ENCODE measurements around the gene TMIGD3. TPM values are rescaled to one million over a fixed set of nuclear protein-coding genes. Genes with fewer than 3 reads are reported as not detected.

The TMIGD3 gene
- total and polyA plus RNA-seq, 2 of the 4 experiments (the other 2 are of a cell fraction): under 0.01 to 0.12 TPM

DNA sequence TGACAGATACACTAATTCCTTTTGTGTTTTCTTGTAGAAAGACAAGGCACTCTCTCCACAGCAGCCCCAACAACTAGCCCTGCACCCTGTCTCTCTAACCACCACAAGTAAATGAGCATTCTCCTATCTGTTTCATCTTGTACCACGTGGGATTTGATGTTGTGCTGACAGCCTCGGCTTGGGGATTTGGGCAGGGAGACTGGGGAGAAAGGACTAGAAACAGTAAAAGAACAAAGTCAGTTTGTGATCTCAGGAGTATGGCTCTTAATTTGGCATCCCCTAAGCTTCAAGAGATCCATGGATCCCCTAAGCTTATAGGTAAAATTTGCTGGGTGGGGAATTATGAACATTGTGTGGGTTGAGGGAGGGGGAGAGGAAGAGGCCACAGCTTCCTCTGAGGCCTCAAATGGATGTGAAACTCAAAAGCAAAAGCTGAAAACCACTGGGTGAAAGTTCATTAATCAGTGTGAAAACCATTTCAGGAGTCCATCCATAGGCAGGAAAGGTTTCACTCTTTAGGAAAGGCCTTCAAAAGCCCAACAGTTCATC lies 26.6 kb downstream of the TMIGD3 start:
- intact Hi-C loops (cut with micrococcal nuclease) (no loop called here), dilution Hi-C loops (cut with HindIII; ENCODE audit: low sequenced_read_pairs, unreplicated experiment) (no loop called here), in situ Hi-C loops (cut with MboI; ENCODE audit: low sequenced_read_pairs) (loop anchor here (25.0 kb wide), 1 partner anchor 885 kb away; no protein-coding TSS in a partner anchor)
- DNase-seq: no peak
- CTCF ChIA-PET: no interaction called here
- no peaks in the 10 kb centered on the region for H3K9me3 ChIP-seq (ENCODE audit: control insufficient read depth, insufficient read depth, low read length)
- no peak overlapping the region for H3K56ac ChIP-seq (ENCODE audit: extremely low read depth, insufficient read depth, low read length)
- H2BK20ac ChIP-seq (ENCODE audit: low read depth, low read length): no peak overlapping the region
- H4K8ac ChIP-seq (ENCODE audit: low read depth in 2 of 2, low read length in 2 of 2): no peak overlapping the region
- POLR2A ChIA-PET (ENCODE audit: unreplicated experiment): no interaction called here
- H2AK5ac ChIP-seq (ENCODE audit: low read depth, low read length): no peak overlapping the region
- ATAC-seq (ENCODE audit: low read depth): no peak
- H3K9ac ChIP-seq (ENCODE audit: low read depth, low read length): no peak overlapping the region
- no peaks in the 10 kb centered on the region for H4K20me1 ChIP-seq (ENCODE audit: insufficient read depth, low read length)
- no peaks in the 10 kb centered on the region for H3K4me1 ChIP-seq (ENCODE audit: control insufficient read depth, insufficient read depth, low read length)
- H3K4me2 ChIP-seq (ENCODE audit: low read depth, low read length): no peak overlapping the region
- no TSS peak for BruUV-seq (replicated peaks)
- no peak overlapping the region for H3K4ac ChIP-seq (ENCODE audit: low read depth, low read length)
- TF ChIP-seq POLR2A (IDR thresholded peaks at IDR 0.05; ENCODE audit: low read depth, low read length) (no peak), RFX5 (IDR thresholded peaks at IDR 0.05; ENCODE audit: low read depth, low read length) (no peak), RAD21 (IDR thresholded peaks at IDR 0.05; ENCODE audit: low read length) (no peak), FOS (IDR thresholded peaks at IDR 0.05; ENCODE audit: low read depth, low read length) (no peak), BHLHE40 (IDR thresholded peaks at IDR 0.05; ENCODE audit: low read depth, low read length) (no peak), NFE2L2 (IDR thresholded peaks at IDR 0.05; ENCODE audit: low read depth, low read length) (no peak), MAFK (IDR thresholded peaks at IDR 0.05; ENCODE audit: low read depth, low read length) (no peak), MAZ (IDR thresholded peaks at IDR 0.05; ENCODE audit: borderline replicate concordance, low read depth, low read length) (no peak), RCOR1 (IDR thresholded peaks at IDR 0.05; ENCODE audit: insufficient replicate concordance, low read length) (no peak), SMC3 (IDR thresholded peaks at IDR 0.05; ENCODE audit: low read depth, low read length) (no peak), CEBPB (IDR thresholded peaks at IDR 0.05; ENCODE audit: low read depth, low read length) (no peak)
- TF ChIP-seq, protein P1, sequence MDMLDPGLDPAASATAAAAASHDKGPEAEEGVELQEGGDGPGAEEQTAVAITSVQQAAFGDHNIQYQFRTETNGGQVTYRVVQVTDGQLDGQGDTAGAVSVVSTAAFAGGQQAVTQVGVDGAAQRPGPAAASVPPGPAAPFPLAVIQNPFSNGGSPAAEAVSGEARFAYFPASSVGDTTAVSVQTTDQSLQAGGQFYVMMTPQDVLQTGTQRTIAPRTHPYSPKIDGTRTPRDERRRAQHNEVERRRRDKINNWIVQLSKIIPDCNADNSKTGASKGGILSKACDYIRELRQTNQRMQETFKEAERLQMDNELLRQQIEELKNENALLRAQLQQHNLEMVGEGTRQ (IDR thresholded peaks at IDR 0.05; ENCODE audit: low read depth, low read length): no peak
- TF ChIP-seq, protein P2, sequence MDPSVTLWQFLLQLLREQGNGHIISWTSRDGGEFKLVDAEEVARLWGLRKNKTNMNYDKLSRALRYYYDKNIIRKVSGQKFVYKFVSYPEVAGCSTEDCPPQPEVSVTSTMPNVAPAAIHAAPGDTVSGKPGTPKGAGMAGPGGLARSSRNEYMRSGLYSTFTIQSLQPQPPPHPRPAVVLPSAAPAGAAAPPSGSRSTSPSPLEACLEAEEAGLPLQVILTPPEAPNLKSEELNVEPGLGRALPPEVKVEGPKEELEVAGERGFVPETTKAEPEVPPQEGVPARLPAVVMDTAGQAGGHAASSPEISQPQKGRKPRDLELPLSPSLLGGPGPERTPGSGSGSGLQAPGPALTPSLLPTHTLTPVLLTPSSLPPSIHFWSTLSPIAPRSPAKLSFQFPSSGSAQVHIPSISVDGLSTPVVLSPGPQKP (IDR thresholded peaks at IDR 0.05; ENCODE audit: borderline replicate concordance, low read depth, low read length): no peak
- no peaks in the 10 kb centered on the region for H3K79me1 ChIP-seq (ENCODE audit: low read depth in 1 of 2, low read length in 2 of 2)
- no peak overlapping the region for H3K18ac ChIP-seq (ENCODE audit: low read depth, low read length)
- H3K36me3 ChIP-seq (ENCODE audit: control insufficient read depth, insufficient read depth, low read length): no peaks in the 10 kb centered on the region
- H2BK15ac ChIP-seq (ENCODE audit: low read depth, low read length): no peak overlapping the region
- no peaks in the 10 kb centered on the region for H3K9me1 ChIP-seq (ENCODE audit: insufficient read depth, low read length)
- no peak overlapping the region for H2AK9ac ChIP-seq (replicated peaks; ENCODE audit: low read depth, low read length, poor library complexity)
- H4K91ac ChIP-seq (ENCODE audit: insufficient read depth, low read depth, low read length): no peak overlapping the region
- no peak overlapping the region for H2BK5ac ChIP-seq (ENCODE audit: low read depth, low read length, poor library complexity, severe bottlenecking)
- no peak overlapping the region for H2AFZ ChIP-seq (replicated peaks; ENCODE audit: low read length, poor library complexity)
- no peak overlapping the region for H4K5ac ChIP-seq (ENCODE audit: low read depth, low read length)
- H3K27me3 ChIP-seq (ENCODE audit: control insufficient read depth, insufficient read depth, low read length): no peaks in the 10 kb centered on the region
- WGBS, 2 experiments (ENCODE audit: extremely low coverage in 2 of 2, insufficient read length in 1 of 2): no CpG with 5 or more reads among the region's 2 CpGs
- H3K27ac ChIP-seq (ENCODE audit: insufficient read depth, low read length): no peak overlapping the region
- no peak overlapping the region for H2BK120ac ChIP-seq (ENCODE audit: low read depth, low read length)
- no peak overlapping the region for H3K23ac ChIP-seq (ENCODE audit: low read depth, low read length)
- H3K14ac ChIP-seq (replicated peaks; ENCODE audit: low read depth, low read length): no peak overlapping the region
- no peak overlapping the region for H3K4me3 ChIP-seq (ENCODE audit: insufficient read depth, low read depth, low read length)
